Measurements from ENCODE around the gene MAPK14.

MAPK14 gene

GRCh38 chr6:36035225-36035624 is 7.6 kb downstream of the MAPK14 start:
- no peak for DNase-seq (ENCODE audit: low read depth in 2 of 2, low spot score in 1 of 2)

GRCh38 chr6:36038120-36038876 is 10.7 kb downstream of the MAPK14 start:
- DNase-seq (ENCODE audit: low read depth in 2 of 2, low spot score in 1 of 2), result no peak

GRCh38 chr6:36039112-36039511 is 11.5 kb downstream of the MAPK14 start:
- no peak for DNase-seq (ENCODE audit: low read depth in 2 of 2, low spot score in 1 of 2)

DNA sequence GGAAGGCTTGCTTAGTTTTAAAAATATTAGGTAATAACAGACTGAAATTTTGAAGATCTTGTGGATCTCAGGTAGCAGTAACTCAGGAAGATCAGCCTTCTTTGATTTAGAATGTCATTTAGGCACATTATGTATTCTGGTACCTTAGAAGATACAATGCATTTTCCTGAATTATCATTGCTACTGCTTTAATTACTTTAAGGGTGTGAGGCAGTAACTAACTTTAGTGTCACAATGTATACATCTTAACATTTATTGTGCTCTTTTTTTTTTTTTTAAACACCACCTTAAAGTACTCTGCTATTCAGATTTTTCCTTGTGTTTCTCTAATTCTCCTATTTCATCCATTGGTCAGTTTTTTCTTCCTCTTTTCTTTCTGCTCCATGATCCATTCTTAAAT is 13.3 kb downstream of the MAPK14 start:
- DNase-seq (ENCODE audit: low read depth in 2 of 2, low spot score in 1 of 2), result no peak

DNA sequence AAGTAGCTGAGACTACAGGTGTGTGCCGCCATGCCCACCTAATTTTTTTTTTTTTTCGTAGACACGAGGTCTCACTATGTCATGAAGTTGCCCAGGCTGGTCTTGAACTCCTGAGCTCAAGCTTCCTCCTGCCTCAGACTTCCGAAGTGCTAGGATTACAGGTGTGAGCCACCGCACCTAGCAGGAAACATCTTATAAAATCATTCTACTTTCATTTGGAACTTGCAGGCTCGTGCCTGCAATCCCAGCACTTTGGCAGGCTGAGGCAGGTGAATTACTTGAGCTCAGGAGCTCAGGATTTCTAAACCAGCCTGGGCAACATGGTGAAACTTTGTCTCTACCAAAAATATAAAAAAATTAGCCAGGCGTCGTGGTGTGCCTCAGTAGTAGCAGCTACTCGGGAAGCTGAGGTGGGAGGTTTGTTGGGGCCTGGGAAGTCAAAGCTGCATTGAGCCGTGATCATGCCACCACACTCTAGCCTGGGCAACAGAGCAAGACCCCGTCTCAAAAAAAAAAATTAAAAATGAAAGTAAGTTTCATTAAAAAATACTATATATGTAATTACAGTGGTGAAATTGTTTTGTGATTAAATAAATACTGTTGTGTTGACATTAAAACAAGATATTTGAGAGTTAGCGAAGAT is 15.1 kb downstream of the MAPK14 start:
- no peak for DNase-seq (ENCODE audit: low read depth in 2 of 2, low spot score in 1 of 2)

DNA sequence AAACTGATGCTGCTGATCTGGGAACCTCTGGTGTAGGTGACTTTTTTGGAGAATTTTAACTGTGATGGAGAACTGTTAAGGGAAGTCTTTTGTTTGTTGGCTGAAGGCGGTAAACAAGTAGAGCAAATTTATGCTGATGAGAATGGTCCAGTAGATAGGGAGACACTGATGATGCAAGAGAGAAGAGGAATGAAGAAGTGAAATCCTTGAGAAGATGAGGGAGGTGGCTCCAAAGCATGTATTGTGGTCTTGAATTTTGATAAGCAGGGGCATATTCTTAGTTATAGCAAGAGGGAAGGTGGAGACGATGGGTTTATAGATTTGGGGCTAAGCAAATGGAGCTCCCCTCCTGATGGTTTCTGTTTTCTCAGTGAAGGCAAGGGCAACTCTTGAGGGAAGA is 22.0 kb downstream of the MAPK14 start:
- DNase-seq (ENCODE audit: low read depth in 2 of 2, low spot score in 1 of 2), result no peak

DNA sequence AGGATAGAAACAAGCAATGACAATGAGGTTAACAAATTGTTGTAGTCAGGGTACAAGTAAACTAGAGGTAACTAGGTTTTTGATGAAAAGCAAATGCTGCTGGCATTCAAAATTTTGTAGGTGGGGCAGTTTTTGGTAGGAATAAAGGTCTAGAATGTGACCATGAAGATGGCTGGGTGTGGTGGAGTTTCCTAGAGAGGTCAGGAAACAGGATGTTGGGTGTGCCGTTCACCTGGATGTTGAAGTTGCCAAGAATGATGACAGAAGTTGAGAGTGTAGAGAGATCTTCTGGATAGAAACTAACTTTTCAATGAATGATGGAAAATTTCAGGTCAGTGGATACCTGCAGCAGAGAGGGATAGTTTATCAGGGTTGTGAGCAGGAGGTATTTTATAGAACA is 22.7 kb downstream of the MAPK14 start:
- DNase-seq (ENCODE audit: low read depth in 2 of 2, low spot score in 1 of 2), result no peak

GRCh38 chr6:36050947-36051710 is 23.5 kb downstream of the MAPK14 start:
- DNase-seq (ENCODE audit: low read depth in 2 of 2, low spot score in 1 of 2), result no peak

DNA sequence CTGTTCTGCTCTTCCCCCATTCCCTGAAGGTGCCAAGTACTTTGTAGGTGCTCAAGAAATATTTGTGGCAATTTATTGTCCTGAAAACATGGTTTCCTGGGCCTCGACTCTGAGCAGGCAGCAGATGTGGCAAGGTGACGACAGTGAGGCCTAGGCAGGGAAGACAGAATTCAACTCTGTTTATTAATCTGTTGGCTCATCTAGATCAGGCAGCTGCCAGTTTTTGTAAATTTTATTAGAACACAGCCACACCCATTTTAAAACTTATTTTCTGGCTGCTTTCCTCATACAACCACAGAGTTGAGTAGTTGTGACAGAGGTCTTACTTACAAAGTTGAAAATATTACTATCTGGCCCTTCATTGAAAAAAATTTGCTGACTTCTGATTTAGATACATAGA is 24.5 kb downstream of the MAPK14 start:
- no peak for DNase-seq (ENCODE audit: low read depth in 2 of 2, low spot score in 1 of 2)

GRCh38 chr6:36053878-36054277 is 26.3 kb downstream of the MAPK14 start:
- DNase-seq (ENCODE audit: low read depth in 2 of 2, low spot score in 1 of 2), result no peak

DNA sequence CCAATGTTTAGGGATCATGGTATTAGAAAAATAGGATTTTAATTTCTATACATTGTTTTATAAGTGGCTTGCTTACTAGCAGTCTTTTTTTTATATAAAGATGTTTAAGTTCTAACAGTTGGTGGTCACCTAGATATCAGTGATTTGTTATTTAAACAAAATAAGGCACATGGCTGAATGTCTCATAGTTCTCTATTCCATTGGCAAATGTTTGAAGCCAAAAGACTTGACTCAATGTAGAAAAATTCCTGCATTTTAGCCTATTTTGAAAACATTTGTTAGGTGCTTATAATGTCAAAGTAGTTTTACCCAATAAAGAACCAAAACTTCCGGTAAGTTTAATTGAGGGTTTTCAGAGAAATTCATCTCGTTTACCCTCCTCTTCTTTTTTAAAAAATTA is 26.8 kb downstream of the MAPK14 start:
- no peak for DNase-seq (ENCODE audit: low read depth in 2 of 2, low spot score in 1 of 2)

DNA sequence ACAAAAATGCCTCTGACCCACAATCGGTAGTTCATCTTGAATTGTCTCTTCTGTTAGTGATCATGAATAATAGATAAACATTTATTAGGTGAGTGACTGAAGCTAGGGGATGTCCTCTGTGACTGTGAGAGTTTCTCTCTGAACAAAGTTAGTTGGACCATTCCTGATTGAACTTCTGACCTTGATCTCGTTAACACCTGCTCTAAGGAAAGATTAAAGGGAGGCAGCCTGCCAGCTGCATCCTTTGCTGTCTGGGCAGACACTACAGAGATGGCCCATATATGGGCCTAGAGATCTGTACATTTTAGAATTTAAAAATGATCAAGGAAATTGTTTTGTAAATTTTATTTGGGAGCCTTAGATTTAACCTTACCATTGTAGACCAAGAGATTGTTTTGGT is 27.3 kb downstream of the MAPK14 start:
- DNase-seq (ENCODE audit: low read depth in 2 of 2, low spot score in 1 of 2), result no peak

- DNase-seq (ENCODE audit: low read depth in 2 of 2, low spot score in 1 of 2), result no peak
Measured at GRCh38 chr6:36056178-36056577, 28.6 kb downstream of the MAPK14 start.

GRCh38 chr6:36061236-36061635 is 33.6 kb downstream of the MAPK14 start:
- no peak for DNase-seq (ENCODE audit: low read depth in 2 of 2, low spot score in 1 of 2)

GRCh38 chr6:36062247-36062646 is 34.6 kb downstream of the MAPK14 start:
- DNase-seq (ENCODE audit: low read depth in 2 of 2, low spot score in 1 of 2), result no peak

GRCh38 chr6:36063318-36064060 is 35.9 kb downstream of the MAPK14 start:
- no peak for DNase-seq (ENCODE audit: low read depth in 2 of 2, low spot score in 1 of 2)

GRCh38 chr6:36064770-36065396 is 37.3 kb downstream of the MAPK14 start:
- DNase-seq (ENCODE audit: low read depth in 2 of 2, low spot score in 1 of 2), result no peak

- DNase-seq (ENCODE audit: low read depth in 2 of 2, low spot score in 1 of 2), result no peak
Measured at GRCh38 chr6:36065916-36066315, 38.3 kb downstream of the MAPK14 start.

GRCh38 chr6:36066817-36067216 is 39.2 kb downstream of the MAPK14 start:
- no peak for DNase-seq (ENCODE audit: low read depth in 2 of 2, low spot score in 1 of 2)

DNA sequence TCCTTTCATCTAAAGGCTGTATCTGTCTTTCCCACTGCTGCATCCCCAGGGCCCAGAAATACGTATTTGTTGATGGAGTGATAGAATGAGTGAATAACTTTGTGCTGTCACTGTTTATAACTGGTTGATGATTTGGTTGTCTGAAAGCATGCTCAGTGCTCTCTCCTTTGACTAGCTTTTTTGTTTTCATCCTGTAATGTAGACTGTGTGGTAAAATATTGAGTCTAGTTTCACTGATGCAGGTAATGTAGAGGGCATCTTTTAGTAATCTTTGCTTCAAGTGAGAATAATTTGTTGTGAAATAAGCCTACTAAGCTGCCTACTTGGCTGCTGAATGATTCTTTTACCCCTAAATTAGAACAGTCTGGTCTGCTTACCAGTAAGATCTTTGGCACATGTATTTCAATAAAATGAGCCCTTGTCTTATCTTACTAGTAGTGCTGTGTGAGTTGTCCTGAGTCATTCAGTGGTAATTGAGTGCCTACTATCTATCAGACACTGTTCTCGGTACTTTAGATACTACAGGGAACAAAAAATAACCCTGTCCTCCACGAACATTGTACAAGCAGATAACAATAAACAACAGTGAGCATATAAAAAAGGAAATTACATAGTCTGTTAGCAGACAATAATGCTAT is 39.9 kb downstream of the MAPK14 start:
- DNase-seq (ENCODE audit: low read depth in 2 of 2, low spot score in 1 of 2), result no peak

GRCh38 chr6:36068012-36068392 is 40.4 kb downstream of the MAPK14 start:
- no peak for DNase-seq (ENCODE audit: low read depth in 2 of 2, low spot score in 1 of 2)

All from stimulated activated CD8-positive, alpha-beta memory T cell treated with anti-CD3 and anti-CD28 coated beads, Interleukin-4, amount 100 ng/mL, for 4 hours (primary cell).